ENCODE data around the gene ARFGAP3.

Gene ARFGAP3

DNA sequence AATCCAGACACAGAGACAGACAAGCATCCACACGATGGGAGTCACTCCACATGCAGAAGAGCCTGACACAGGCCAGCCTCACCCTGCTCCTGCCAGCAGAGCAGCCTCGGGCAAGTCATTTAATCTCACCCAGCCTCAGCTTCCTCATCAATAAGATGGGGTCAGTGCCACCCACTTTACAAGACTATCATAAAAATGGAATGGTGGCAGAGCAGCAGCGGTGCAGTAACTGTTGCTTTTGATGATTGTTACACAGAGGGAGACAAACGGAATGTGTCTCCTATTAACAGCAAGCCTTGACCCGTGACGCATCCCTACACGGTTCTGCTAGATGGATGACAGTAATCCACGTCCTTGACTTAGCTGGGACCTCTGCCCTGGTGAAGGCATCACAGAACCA lies 26.0 kb upstream of the ARFGAP3 start:
- DNase-seq, result no peak

- no peak for DNase-seq
Measured at GRCh38 chr22:42881982-42882656, 25.0 kb upstream of the ARFGAP3 start.

DNA sequence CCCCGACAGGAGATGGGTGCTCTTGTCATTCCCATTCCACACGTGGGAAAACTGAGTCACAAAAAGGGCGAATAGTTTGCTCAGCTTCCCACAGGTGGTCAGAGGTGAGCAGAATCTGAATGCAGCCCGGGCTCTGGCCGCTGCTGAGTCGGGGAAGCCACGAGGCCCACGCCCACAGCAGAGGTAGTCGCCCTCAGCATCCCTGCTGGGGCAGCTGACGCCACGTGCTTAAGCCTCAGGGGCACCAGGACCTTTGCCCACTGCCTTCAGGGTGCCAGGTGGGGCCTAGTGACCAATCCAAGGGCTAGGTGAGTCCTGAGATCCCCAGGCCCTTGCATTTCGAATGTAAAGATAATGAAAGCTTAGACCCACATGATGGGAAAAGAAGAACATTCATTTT lies 24.2 kb upstream of the ARFGAP3 start:
- no peak for DNase-seq

DNA sequence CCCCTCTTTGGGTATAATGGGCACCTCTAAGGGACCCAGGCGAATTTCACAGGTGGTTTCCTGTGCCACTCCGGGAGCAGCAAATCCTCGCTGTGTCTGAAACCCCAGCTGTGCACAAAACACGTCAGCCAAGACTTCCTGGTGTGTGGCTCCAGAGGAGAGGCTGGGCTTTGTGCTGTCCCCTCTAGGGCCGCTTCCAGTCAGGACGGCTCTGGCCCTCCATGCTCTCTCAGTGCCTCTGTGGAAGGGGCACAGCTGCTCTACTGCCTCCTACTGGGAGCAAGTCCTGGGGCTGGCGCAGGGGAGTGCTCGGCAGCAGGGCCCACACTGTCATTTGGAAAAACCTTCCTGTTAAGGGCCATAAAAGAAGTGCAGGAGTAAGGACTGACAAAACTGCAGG lies 23.7 kb upstream of the ARFGAP3 start:
- DNase-seq, result no peak

DNA sequence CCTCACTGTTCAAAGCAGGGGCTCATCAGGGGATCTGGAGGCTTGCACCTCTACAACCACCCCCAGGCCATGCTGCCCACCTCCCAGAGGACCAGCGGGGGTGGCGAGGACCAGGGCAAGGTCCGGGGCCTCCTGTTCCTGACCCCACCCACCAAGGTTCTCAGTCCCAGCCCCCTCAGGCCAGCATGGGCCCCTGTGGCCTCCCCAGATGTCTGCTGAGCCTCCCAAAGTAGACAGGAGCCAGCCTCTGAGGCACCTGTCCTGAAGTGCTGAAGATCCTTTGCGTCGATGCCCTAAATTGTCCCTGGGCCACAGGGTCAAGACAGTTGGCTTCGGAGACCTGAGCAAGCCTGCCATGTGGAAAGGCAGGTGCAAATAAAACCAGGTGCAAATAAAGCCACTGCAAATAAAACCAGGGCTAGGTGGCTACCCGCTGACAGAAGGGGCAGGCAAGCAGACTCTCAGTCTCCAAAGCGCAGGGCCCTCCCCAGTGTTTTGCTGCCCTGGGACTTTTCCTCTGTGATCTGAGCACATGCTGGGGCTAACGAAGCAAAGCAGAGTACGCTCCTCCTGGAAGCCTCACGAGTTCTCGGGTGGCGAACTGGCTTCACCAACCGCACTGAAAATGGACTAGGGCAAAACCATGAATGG lies 22.4 kb upstream of the ARFGAP3 start:
- no peak for DNase-seq

DNA sequence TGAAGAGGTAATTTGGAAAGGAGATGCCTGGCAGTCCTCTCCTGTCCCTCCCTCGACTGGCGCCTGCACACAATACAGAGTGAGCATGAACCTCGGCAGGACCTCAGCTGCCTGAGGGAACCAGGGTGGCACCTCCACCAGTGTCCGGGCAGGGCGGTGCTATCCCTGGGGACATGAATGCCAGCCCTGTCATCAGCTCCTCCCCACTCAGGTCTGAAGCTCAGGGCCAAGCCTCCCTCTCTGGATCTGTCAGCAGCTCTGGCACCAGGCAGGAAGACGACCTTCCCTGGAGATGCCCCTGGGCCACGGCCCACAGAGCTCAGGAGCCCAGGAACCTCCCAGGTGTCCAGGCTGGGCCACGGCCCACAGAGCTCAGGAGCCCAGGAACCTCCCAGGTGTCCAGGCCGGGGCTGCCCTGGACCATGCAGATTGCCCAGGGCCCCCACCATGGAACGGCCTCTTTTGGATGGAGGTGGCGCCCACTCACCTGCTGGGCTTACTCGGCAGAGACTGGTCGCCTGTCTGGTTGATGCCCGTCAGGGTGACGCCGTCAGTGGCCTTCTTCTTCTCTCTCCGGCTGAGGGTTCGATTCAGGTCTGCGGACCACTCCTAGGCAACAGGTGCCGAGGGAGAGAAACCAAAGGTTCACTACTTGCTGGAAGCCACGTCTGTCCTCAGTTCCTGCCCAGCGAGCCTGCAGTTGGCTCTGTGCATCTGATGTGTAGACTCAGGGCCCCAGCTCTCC lies 21.7 kb upstream of the ARFGAP3 start:
- no peak for DNase-seq

GRCh38 chr22:42877597-42878340 lies 20.7 kb upstream of the ARFGAP3 start:
- no peak for DNase-seq

DNA sequence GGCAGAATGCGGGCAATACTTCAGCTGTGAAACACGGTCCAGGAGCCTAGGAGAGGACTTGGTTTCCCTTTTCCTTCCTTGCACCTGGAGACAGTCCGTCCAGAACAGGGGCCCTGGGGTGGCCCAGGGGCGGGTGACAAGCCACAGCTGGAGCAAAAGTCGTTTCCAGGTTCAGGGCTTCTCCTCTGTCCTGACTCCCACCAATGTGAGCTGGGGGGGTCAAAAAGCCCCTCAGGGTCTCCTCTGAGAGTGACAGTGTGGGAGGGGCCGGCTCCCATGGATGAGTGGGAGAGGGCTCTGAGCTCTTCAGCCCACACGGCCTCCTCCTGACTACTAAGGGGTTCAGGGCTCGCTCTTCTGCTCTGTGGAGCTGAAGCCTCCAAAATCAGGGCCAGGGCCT lies 20.1 kb upstream of the ARFGAP3 start:
- no peak for DNase-seq

- DNase-seq, result no peak
Measured at GRCh38 chr22:42876041-42876440, 19.0 kb upstream of the ARFGAP3 start.

DNA sequence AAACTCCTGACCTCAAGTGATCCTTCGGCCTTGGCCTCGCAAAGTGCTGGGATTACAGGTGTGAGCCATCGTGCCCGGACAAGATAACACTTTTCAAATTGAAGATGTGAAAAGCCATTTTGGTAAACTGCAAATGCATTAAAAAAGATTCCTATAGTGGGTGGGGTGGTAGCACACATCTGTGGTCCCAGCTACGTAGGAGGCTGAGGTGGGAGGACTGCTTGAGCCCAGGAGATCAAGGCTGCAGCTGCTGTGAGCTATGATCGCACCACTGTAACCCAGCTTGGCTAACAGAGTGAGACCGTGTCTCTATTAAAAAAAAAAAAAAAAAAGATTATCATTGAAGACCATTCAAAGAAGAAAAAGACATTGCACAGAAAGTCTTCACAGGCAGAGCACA lies 16.9 kb upstream of the ARFGAP3 start:
- DNase-seq, result no peak

DNA sequence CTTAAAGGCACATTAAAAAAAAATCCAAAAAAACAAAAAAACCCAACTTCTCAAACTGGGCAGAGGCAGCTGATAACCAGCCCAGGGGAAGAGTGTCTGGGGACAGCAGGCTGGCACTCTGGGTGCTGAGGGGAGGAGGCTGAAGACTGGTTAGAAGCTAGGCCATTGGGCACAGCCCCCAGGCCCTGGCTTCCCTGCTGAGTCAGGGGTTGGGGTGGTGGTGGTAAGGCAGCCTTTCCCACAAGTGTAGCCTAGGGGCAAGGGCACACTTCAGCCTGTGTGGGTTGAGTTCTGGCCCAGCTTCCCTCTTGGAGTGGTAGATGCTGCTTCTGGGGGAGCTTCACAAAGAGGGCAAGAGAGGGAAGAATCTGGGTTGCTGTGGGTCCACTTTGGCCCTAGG lies 16.3 kb upstream of the ARFGAP3 start:
- DNase-seq, result no peak

DNA sequence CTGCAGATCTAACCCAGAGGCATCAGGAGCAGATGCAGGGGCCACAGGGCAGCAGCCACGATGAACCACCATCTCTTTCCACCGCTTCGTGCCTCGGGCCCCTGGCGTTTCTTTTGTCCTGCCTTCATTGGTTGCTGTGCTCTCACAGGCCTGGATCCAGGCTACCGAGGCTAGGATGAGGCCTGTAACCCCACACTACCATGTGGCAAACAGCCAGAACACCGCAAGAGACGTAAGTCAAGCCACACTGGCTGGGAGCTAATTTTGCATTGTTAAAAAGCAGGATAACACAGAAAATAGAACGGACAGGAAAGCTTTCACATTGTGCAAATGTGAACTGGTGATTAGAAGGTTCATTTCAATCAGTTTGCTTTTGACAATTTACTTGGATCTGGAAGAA lies 15.7 kb upstream of the ARFGAP3 start:
- no peak for DNase-seq

DNA sequence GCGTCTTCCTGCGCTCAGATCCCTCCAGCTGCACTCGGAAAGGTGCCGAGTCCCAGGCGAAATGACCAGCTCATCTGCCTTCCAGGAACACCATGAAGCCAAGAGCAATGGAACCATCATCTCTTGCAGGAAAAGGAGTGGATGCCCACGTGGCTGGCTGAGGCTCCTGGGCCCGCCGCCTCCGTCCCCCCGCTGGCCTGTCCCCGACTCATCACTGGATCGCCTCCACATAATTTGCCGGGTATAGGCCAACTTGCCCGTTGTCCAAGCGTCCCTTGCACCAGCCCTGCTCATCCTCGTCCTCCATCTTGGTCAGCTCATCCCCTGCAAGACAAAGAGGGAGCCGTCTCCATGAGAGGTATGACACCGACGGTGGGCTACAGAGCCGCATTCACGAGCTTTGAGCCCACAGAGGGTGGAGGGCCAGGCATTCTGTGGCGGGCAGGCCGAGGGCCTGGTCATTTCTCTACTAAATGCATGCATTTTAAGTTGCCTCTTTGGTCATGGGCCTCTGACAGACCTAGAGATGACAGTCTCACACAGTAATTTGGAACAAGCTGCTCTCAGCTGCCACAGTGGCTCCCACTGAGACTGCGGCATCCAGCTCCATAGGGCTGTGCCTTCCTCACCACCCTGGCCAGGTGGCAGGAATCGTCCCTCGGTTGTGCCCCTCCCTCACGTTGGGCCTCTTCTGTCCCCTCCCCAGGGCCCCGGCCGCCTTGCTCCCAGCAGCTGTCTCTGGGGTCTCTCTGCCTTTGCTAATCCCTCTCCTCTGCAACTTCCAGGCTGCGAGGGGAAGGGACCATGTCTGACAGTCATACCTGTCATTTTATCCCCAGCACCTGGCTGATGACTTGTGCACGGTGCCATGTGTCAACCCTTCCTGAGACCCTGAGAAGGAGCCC lies 14.3 kb upstream of the ARFGAP3 start:
- no peak for DNase-seq

DNA sequence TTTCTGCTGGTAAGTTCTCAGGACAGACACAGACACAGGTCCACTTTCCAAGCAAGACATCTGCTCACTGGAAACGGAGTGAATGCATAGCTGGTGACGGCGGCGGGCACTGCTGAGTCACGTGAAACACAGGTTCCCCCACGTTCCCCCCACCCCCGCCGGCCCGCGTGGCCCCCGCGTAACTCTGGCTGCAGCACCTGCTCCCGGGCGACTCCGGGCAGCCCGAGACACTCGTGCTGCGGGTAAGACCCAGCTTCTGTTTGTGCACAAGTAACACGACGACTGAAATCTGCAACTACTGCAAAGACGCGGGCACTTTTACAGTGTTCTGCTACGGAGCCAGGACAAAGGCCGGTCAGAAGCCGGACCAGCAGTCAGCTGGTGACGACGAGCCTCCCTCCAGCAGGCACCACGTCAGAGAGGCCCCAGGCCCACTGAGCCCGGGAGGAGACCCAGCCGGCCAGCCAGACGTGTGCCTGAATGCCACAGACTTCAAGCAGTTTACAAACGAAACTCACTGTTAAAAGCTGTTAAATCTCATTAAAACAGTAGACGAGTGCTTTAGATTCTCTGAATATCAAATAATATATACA lies 12.9 kb upstream of the ARFGAP3 start:
- DNase-seq, result no peak

DNA sequence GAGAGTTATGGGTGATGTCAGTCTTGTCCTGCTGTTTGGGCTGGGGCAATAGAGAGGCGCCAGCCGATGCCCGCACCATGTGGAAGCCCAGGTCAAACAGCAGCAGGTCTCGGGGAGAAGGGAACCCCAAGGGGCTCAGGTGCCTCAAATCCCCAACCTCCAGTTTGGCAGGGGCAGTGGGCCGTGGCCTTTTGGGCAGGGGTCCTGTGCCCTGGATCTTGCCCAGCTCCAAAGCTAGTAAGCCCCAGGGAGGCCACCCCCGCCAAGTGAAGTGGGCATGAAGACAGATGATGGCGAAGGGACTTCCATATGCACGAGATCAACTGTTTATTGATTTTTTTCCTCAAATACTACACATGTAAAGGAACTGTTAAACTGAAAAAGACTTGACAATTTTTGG lies 12.4 kb upstream of the ARFGAP3 start:
- no peak for DNase-seq

- no peak for DNase-seq
Measured at GRCh38 chr22:42868751-42869251, 11.7 kb upstream of the ARFGAP3 start.

DNA sequence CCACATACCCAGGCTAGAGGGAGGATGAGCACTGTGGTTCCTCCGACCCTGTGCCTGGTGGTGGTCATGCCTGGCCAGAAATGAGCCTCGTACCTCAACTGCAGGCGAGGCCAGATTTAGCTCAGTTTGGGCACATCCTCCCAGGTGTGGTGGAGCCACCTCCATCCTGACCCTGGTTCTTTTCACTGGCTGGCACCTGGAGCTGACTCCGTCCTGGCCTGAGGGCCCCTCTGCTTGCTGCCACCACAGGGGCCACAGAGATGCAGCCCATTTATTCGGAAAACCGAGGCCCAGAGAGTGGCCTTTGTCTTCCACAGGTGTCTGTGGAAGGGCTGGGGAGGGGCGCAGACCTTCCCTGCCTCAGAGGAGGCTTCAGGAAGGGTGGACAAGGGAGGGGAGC lies 9.0 kb upstream of the ARFGAP3 start:
- no peak for DNase-seq

DNA sequence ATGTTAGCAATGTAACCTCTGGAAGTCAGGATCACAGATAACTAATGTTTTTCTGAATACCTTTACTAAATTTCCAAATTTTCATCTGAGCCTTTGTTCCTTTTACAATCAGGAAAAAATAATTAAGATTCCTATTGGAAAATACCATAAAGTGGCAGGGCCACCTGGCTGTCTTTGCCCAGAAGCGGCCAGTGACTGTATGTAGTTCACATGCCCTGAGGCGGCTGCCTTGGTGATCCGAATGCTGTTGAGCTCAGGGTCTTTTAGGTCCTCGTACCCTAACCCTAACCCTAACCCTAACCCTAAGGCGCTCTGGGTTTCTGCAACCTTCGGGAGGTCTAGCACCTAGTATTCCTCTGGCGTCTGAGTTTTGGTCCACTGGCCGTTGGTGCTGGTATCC lies 8.5 kb upstream of the ARFGAP3 start:
- DNase-seq, result no peak

DNA sequence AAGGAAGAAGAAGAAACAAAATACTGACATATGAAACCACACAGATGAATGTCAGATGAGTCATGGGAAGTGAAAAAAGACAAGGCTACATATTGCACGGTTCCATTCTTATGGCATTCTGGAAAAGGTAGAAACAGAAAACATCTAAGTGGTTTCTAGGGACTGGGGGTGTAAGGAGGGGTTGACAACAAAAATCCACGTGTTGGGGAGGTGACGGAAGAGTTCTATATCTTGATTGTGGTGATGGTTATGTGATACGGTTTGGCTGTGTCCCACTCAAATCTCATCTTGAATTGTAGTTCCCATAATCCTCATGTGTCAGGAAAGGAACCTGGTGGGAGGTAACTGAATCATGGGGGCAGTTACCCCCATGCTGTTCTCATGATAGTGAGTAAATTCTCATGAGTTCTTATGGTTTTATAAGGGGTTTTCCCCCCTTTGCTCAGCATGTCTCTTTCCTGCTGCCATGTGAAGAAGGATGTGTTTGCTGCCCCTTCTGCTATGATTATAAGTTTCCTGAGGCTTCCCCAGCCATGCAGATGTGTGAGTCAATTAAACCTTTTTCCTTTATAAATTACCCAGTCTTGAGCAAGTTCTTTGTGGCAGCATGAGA lies 6.4 kb upstream of the ARFGAP3 start:
- DNase-seq, result no peak

GRCh38 chr22:42862045-42862734 lies 5.1 kb upstream of the ARFGAP3 start:
- DNase-seq, result no peak

GRCh38 chr22:42860968-42861367 lies 3.9 kb upstream of the ARFGAP3 start:
- no peak for DNase-seq
